Osteoblast (primary cell): Measurements from ENCODE around the gene RAB12. TPM values are rescaled to one million over a fixed set of nuclear protein-coding genes. Genes with fewer than 3 reads are reported as not detected.

Experiments
- DNase-seq: peaks from one replicate; pipeline ENCODE4 v3.0.0; 2011; ENCODE audit warnings: low spot score, mixed read lengths; ENCODE audit not compliant: insufficient read length; ENCODE audit errors: missing footprints
- H2AFZ ChIP-seq: 2 replicates; pipeline ENCODE4 v1.6.0; 2011; ENCODE audit warnings: mild to moderate bottlenecking, low read length
- H3K27ac ChIP-seq: 2 replicates; pipeline ENCODE4 v1.5.1; 2011; ENCODE audit warnings: mild to moderate bottlenecking, low read depth, low read length, moderate library complexity
- H3K27me3 ChIP-seq: 2 replicates; pipeline ENCODE4 v1.6.0; 2012; ENCODE audit warnings: mild to moderate bottlenecking, control low read depth, inconsistent platforms, low read length, moderate library complexity; ENCODE audit not compliant: insufficient read depth
- H3K36me3 ChIP-seq: 2 replicates; pipeline ENCODE4 v1.5.1; 2011; ENCODE audit warnings: mild to moderate bottlenecking, low read length, control low read depth, moderate library complexity; ENCODE audit not compliant: insufficient read depth
- H3K4me1 ChIP-seq: 2 replicates; pipeline ENCODE4 v1.5.1; 2011; ENCODE audit warnings: mild to moderate bottlenecking, low read length, control low read depth, moderate library complexity; ENCODE audit not compliant: insufficient read depth
- H3K4me2 ChIP-seq: 2 replicates; pipeline ENCODE4 v1.6.0; 2011; ENCODE audit warnings: mild to moderate bottlenecking, low read length; ENCODE audit not compliant: insufficient read depth
- H3K4me3 ChIP-seq: fragments of 200-600 bp; sonication (generic); 3 replicates; pipeline ENCODE4 v1.5.1; 2012; ENCODE audit warnings: mild to moderate bottlenecking, low read length, inconsistent platforms; ENCODE audit not compliant: insufficient read depth
- H3K79me2 ChIP-seq: 2 replicates; pipeline ENCODE4 v1.6.0; 2012; ENCODE audit warnings: mild to moderate bottlenecking, low read length, control low read depth, inconsistent platforms; ENCODE audit not compliant: insufficient read depth
- H3K9me3 ChIP-seq: 2 replicates; pipeline ENCODE4 v1.5.1; 2011; ENCODE audit warnings: low read depth, low read length, control low read depth
- H4K20me1 ChIP-seq: 2 replicates; pipeline ENCODE4 v1.6.0; 2012; ENCODE audit warnings: mild to moderate bottlenecking, low read length, control low read depth; ENCODE audit not compliant: insufficient read depth
- CTCF ChIP-seq: IDR thresholded peaks from 2 replicates; pipeline ENCODE4 v1.5.1; 2011; ENCODE audit warnings: mild to moderate bottlenecking, low read depth, low read length, moderate library complexity; ENCODE audit errors: extremely low read depth
- total RNA-seq: library from RNA; depleted of rRNA; stranded (reverse); fragments of >200 nt; gene quantifications from 2 replicates; pipeline ENCODE4 v1.2.3, GENCODE V29; 2012

RAB12 gene
- total RNA-seq, 1 donor = 49.2 TPM

DNA sequence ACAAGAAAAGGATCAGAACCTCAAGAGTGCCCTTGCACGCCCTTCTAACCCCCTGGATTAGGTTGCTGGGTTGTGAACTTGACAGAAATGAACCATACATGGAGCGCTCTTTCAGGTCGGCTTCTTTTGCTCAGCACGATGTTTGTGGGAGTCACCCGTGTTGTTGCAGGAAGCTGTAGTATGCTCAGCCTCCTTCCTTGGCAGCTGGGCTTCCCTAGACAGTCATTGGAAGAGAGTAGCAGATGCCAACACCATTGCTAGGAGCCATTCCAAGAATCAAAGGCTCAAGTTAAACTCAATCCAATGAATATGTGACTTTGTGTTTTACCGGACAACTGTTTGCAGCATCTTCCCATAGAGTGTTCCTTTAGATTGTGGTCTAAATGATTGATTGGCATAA is 47.0 kb downstream of the RAB12 start:
- no peak overlapping the region for H3K27ac ChIP-seq
- no peak overlapping the region for H3K4me2 ChIP-seq
- peak overlapping the region; percentile 3 for H2AFZ ChIP-seq
- no peaks in the 10 kb centered on the region for H3K79me2 ChIP-seq
- H3K4me3 ChIP-seq = no peak overlapping the region
- H3K36me3 ChIP-seq = no peaks in the 10 kb centered on the region
- no peak for TF ChIP-seq CTCF
- H3K27me3 ChIP-seq = peaks cover 2% of the 10 kb centered on the region
- H3K4me1 ChIP-seq = no peaks in the 10 kb centered on the region
- H4K20me1 ChIP-seq = no peaks in the 10 kb centered on the region
- peak; percentile 75 for DNase-seq
- no peaks in the 10 kb centered on the region for H3K9me3 ChIP-seq

DNA sequence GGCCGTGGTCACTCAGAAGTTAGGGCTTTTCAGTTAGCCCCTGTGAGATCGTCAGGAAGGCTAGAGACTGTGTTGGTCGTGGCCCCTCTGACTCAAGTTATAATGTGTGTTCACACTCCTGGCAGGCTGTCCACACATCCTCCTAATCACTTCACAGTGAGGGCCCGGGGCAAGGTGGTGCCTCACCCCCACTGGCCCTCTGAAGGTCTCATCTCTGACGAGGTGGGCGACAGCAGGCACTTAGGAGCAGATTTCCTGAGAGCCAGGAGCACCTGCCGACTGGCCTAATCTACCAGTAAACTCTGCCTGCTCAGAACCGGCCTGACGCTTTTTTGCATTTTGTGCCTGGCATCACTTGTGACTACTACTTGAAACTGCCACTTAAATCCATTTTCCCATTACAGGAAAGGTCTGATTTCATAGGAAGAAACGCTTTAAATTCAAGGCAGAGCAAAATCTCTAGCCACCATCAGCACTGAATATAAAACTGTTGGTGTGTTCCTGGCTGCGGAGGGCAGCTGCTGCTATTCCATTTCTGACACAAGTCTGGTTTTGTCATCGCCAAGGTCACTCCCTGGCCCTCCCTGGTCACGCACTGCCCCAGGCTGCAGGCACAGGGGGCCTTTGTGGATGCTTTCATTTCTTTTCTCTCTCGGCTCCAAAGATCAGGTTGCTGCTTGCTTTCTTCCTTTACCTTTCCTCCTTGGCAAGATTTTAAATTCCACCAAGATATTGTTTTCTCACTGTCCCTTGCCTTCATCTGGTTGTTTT is 48.0 kb downstream of the RAB12 start:
- no peak overlapping the region for H3K4me2 ChIP-seq
- no peak for TF ChIP-seq CTCF
- H2AFZ ChIP-seq = no peak overlapping the region
- no peak overlapping the region for H3K27ac ChIP-seq
- no peak for DNase-seq
- H3K4me1 ChIP-seq = no peaks in the 10 kb centered on the region
- H3K9me3 ChIP-seq = no peaks in the 10 kb centered on the region
- H3K4me3 ChIP-seq = no peak overlapping the region
- H3K36me3 ChIP-seq = no peaks in the 10 kb centered on the region
- H3K27me3 ChIP-seq = peaks cover 2% of the 10 kb centered on the region
- no peaks in the 10 kb centered on the region for H3K79me2 ChIP-seq
- H4K20me1 ChIP-seq = no peaks in the 10 kb centered on the region

DNA sequence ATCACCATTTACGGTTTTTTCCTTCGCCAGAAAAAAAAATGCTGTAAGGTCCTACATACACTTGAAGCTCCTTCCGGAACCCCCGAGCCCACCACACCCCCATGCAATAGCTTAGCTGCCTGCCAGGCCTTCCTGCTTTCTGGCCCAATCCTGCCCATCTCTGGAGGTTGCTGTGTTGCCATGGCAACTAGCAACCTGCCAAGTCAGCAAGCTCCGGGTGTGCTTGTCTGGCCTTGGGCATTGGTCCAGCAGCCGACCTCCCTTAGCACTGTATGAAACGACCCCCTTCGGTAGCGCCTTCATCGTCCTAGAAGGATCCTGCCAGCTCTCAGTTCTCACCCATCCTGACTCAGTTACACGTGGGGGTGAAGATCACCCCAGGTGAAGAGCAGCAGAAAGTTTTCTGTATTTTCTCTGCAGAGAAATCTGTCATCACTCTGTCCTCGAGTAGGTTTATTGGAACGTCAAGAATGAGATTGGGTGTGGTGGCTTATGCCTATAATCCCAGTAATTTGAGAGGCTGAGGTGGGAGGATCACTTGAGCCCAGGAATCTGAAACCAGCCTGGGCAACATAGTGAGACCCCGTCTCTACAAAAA is 48.7 kb downstream of the RAB12 start:
- no peaks in the 10 kb centered on the region for H3K9me3 ChIP-seq
- no peaks in the 10 kb centered on the region for H3K36me3 ChIP-seq
- no peaks in the 10 kb centered on the region for H4K20me1 ChIP-seq
- H3K79me2 ChIP-seq = no peaks in the 10 kb centered on the region
- H3K4me2 ChIP-seq = no peak overlapping the region
- no peak overlapping the region for H3K4me3 ChIP-seq
- H3K4me1 ChIP-seq = no peaks in the 10 kb centered on the region
- no peak overlapping the region for H2AFZ ChIP-seq
- TF ChIP-seq CTCF = no peak
- DNase-seq = no peak
- H3K27me3 ChIP-seq = peaks cover 2% of the 10 kb centered on the region
- H3K27ac ChIP-seq = no peak overlapping the region

DNA sequence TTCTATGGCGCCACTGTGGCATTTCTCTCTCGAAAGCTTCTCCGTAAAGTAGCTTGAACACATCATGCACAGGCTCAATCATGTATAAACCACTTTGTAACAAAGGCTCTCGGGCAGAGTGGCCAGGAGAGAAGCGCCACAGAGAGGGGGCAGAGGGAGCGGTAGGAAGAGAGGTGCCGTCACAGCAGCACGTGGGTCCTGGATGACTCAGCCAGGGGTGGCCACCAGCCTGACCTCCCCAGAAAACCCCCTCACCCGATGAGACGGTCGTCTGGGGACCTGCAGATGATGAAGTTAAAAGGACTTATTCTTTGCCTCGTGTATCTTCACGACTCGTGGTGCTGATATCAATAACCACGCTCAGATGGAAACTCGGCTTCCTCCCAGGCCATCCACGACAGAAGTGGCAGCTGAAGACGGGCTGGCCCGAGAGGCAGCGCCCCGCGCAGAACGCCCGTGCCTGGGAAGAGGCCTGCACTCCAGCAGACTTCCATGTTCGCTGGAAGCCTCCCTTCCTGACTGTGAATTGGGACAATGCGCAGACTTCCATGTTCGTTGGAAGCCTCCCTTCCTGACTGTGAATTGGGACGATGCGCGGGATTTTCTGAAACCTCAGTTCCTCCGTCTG is 49.7 kb downstream of the RAB12 start:
- no peaks in the 10 kb centered on the region for H3K27me3 ChIP-seq
- no peak for TF ChIP-seq CTCF
- H2AFZ ChIP-seq = no peak overlapping the region
- no peak overlapping the region for H3K27ac ChIP-seq
- no peaks in the 10 kb centered on the region for H3K36me3 ChIP-seq
- no peaks in the 10 kb centered on the region for H4K20me1 ChIP-seq
- DNase-seq = no peak
- no peak overlapping the region for H3K4me3 ChIP-seq
- H3K4me1 ChIP-seq = no peaks in the 10 kb centered on the region
- H3K4me2 ChIP-seq = no peak overlapping the region
- no peaks in the 10 kb centered on the region for H3K9me3 ChIP-seq
- H3K79me2 ChIP-seq = no peaks in the 10 kb centered on the region
